ENCODE data around the gene KCNMA1.

GRCh38 chr10:77513220-77513619, 124.4 kb downstream of the KCNMA1 start:
- TF ChIP-seq CTCF (IDR thresholded peaks at IDR 0.05) (no peak), EZH2 (IDR thresholded peaks at IDR 0.05; ENCODE audit: borderline replicate concordance, insufficient read depth, low read depth, low read length, poor library complexity, severe bottlenecking) (no peak)

Data from B cell (primary cell).